IPS-18c (cell line): ENCODE data around the gene LIG1.
"Not testable (repeated sequence)": the region's sequence is repeated elsewhere in the genome, so short reads cannot be mapped to it uniquely, and the experiment has no call there.

Source experiments
- H3K4me3 ChIP-seq: 2 replicates; pipeline ENCODE4 v1.7.0; 2013; ENCODE audit warnings: low read depth, mild to moderate bottlenecking, low read length, moderate library complexity; ENCODE audit not compliant: insufficient read depth
- H3K9me3 ChIP-seq: one replicate; pipeline ENCODE4 v1.6.1; 2013; ENCODE audit warnings: mild to moderate bottlenecking, low read length, moderate library complexity; ENCODE audit not compliant: control insufficient read depth, insufficient read depth

LIG1 gene

GRCh38 chr19:48108997-48109782 is 61.0 kb downstream of the LIG1 start:
- no peaks in the 10 kb centered on the region for H3K9me3 ChIP-seq
- H3K4me3 ChIP-seq = no peak overlapping the region

- no peaks in the 10 kb centered on the region for H3K9me3 ChIP-seq
- no peak overlapping the region for H3K4me3 ChIP-seq
These were observed 66.2 kb downstream of the LIG1 start for GRCh38 chr19:48103922-48104321.

GRCh38 chr19:48102870-48103751 is 67.0 kb downstream of the LIG1 start:
- Histone ChIP-seq H3K4me3 (no peak overlapping the region), H3K9me3 (no peaks in the 10 kb centered on the region)

- no peak overlapping the region for H3K4me3 ChIP-seq
- H3K9me3 ChIP-seq = no peaks in the 10 kb centered on the region
These were observed 74.5 kb downstream of the LIG1 start for GRCh38 chr19:48095612-48096175.

GRCh38 chr19:48094855-48095203 is 75.3 kb downstream of the LIG1 start:
- no peak overlapping the region for H3K4me3 ChIP-seq
- H3K9me3 ChIP-seq = no peaks in the 10 kb centered on the region

GRCh38 chr19:48094129-48094854 is 75.9 kb downstream of the LIG1 start:
- Histone ChIP-seq H3K4me3 (no peak overlapping the region), H3K9me3 (no peaks in the 10 kb centered on the region)

- not testable (repeated sequence) for H3K4me3 ChIP-seq, H3K9me3 ChIP-seq
These were observed 78.9 kb downstream of the LIG1 start for GRCh38 chr19:48091111-48091718.

GRCh38 chr19:48090281-48090802 is 79.8 kb downstream of the LIG1 start:
- H3K4me3 ChIP-seq = no peak overlapping the region
- no peaks in the 10 kb centered on the region for H3K9me3 ChIP-seq

- H3K9me3 ChIP-seq, H3K4me3 ChIP-seq: not testable (repeated sequence)
These were observed 81.2 kb downstream of the LIG1 start for GRCh38 chr19:48088991-48089390.

GRCh38 chr19:48085904-48086864 is 84.0 kb downstream of the LIG1 start:
- H3K4me3 ChIP-seq = no peak overlapping the region
- H3K9me3 ChIP-seq = no peaks in the 10 kb centered on the region

GRCh38 chr19:48085076-48085475 is 85.1 kb downstream of the LIG1 start:
- no peak overlapping the region for H3K4me3 ChIP-seq

GRCh38 chr19:48081106-48081505 is 89.0 kb downstream of the LIG1 start:
- H3K9me3 ChIP-seq = no peaks in the 10 kb centered on the region

More at GRCh38 chr19:48085076-48085475, 85.1 kb downstream of the LIG1 start:
- no peaks in the 10 kb centered on the region for H3K9me3 ChIP-seq

GRCh38 chr19:48070177-48070769 is 99.9 kb downstream of the LIG1 start:
- H3K4me3 ChIP-seq, H3K9me3 ChIP-seq: not testable (repeated sequence)

More at GRCh38 chr19:48081106-48081505, 89.0 kb downstream of the LIG1 start:
- H3K4me3 ChIP-seq = no peak overlapping the region

- H3K4me3 ChIP-seq = no peak overlapping the region
- H3K9me3 ChIP-seq = no peaks in the 10 kb centered on the region
These were observed 100.7 kb downstream of the LIG1 start for GRCh38 chr19:48069435-48069834.
